ENCODE data around the gene DOK3. TPM values are rescaled to one million over a fixed set of nuclear protein-coding genes. Genes with fewer than 3 reads are reported as not detected.
A peak's percentile ranks its signal among the peaks of the same experiment; 100 is the strongest.

DOK3 gene
- total and polyA plus RNA-seq, 2 of the 13 experiments (the other 11 are each of a cell fraction or from before 2014, with no cell fraction given) = 1.4 to 1.5 TPM

DNA sequence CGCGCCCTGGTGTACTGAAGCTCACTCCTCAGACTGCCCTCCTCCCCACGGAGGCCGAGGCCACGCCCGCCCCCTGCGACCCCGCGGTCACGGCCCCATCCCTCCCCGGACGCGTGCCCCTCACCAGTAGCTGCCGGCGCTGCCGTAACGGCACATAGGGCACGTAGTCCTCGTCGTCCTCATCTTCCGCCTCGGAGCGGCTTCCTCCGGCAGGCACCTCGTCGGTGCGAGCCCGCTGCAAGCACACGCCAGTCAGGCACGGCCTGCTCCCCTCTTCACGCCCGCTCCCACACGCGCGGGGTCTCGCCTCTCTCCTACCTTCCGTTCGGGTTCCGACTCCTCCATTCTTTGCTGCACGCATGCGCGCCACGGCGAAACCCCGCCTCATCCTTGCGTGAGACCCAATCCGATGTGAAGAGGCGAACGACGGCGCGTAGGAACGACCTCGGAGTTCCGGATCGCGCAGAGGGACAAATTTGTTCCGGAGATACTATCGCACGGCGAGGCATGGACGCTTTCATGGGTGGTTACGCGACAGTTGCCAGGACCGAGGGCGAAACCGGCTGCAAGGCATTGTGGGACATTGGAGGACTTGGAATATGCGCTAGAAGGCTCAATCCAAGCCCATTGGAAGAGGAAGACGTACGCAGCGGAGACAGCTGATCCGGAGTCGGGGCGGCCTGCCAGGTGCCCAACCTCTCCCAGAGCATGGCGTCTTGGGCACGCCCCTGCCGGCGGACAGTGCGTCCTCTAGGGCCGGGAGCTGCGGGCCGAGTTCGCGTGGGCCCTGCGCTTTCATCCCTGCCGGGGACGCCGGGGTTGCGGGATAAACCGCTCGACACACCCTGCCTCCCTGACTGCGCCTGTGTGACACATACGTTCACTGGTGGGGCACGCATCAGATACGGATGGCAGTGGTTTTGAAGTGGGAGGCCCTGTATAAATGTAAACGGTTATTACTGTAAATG is 7.3 kb upstream of the DOK3 start, which contains the start of gene DDX41 (continued):
- TF ChIP-seq, protein P1, sequence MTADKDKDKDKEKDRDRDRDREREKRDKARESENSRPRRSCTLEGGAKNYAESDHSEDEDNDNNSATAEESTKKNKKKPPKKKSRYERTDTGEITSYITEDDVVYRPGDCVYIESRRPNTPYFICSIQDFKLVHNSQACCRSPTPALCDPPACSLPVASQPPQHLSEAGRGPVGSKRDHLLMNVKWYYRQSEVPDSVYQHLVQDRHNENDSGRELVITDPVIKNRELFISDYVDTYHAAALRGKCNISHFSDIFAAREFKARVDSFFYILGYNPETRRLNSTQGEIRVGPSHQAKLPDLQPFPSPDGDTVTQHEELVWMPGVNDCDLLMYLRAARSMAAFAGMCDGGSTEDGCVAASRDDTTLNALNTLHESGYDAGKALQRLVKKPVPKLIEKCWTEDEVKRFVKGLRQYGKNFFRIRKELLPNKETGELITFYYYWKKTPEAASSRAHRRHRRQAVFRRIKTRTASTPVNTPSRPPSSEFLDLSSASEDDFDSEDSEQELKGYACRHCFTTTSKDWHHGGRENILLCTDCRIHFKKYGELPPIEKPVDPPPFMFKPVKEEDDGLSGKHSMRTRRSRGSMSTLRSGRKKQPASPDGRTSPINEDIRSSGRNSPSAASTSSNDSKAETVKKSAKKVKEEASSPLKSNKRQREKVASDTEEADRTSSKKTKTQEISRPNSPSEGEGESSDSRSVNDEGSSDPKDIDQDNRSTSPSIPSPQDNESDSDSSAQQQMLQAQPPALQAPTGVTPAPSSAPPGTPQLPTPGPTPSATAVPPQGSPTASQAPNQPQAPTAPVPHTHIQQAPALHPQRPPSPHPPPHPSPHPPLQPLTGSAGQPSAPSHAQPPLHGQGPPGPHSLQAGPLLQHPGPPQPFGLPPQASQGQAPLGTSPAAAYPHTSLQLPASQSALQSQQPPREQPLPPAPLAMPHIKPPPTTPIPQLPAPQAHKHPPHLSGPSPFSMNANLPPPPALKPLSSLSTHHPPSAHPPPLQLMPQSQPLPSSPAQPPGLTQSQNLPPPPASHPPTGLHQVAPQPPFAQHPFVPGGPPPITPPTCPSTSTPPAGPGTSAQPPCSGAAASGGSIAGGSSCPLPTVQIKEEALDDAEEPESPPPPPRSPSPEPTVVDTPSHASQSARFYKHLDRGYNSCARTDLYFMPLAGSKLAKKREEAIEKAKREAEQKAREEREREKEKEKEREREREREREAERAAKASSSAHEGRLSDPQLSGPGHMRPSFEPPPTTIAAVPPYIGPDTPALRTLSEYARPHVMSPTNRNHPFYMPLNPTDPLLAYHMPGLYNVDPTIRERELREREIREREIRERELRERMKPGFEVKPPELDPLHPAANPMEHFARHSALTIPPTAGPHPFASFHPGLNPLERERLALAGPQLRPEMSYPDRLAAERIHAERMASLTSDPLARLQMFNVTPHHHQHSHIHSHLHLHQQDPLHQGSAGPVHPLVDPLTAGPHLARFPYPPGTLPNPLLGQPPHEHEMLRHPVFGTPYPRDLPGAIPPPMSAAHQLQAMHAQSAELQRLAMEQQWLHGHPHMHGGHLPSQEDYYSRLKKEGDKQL (CRISPR knock-in tag; IDR thresholded peaks at IDR 0.05; ENCODE audit: low read depth) = peak; percentile 54; the same call in 1 of the 2 replicates
- TF ChIP-seq, protein P2, sequence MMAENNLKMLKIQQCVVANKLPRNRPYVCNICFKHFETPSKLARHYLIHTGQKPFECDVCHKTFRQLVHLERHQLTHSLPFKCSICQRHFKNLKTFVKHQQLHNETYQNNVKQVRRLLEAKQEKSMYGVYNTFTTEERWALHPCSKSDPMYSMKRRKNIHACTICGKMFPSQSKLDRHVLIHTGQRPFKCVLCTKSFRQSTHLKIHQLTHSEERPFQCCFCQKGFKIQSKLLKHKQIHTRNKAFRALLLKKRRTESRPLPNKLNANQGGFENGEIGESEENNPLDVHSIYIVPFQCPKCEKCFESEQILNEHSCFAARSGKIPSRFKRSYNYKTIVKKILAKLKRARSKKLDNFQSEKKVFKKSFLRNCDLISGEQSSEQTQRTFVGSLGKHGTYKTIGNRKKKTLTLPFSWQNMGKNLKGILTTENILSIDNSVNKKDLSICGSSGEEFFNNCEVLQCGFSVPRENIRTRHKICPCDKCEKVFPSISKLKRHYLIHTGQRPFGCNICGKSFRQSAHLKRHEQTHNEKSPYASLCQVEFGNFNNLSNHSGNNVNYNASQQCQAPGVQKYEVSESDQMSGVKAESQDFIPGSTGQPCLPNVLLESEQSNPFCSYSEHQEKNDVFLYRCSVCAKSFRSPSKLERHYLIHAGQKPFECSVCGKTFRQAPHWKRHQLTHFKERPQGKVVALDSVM (CRISPR knock-in tag; IDR thresholded peaks at IDR 0.05) = peak; percentile 69
- no peak for TF ChIP-seq ZNF382 (CRISPR knock-in tag; IDR thresholded peaks at IDR 0.05; ENCODE audit: borderline replicate concordance)
- TF ChIP-seq, protein P3, sequence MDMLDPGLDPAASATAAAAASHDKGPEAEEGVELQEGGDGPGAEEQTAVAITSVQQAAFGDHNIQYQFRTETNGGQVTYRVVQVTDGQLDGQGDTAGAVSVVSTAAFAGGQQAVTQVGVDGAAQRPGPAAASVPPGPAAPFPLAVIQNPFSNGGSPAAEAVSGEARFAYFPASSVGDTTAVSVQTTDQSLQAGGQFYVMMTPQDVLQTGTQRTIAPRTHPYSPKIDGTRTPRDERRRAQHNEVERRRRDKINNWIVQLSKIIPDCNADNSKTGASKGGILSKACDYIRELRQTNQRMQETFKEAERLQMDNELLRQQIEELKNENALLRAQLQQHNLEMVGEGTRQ (IDR thresholded peaks at IDR 0.05; ENCODE audit: low read depth, low read length) = no peak
- TF ChIP-seq, protein P3 (CRISPR knock-in tag; IDR thresholded peaks at IDR 0.05; ENCODE audit: borderline replicate concordance) = no peak; the same call in 1 of the 2 replicates
- TF ChIP-seq MTF2 (CRISPR knock-in tag; IDR thresholded peaks at IDR 0.05; ENCODE audit: borderline replicate concordance) = no peak
- TF ChIP-seq, protein P4, sequence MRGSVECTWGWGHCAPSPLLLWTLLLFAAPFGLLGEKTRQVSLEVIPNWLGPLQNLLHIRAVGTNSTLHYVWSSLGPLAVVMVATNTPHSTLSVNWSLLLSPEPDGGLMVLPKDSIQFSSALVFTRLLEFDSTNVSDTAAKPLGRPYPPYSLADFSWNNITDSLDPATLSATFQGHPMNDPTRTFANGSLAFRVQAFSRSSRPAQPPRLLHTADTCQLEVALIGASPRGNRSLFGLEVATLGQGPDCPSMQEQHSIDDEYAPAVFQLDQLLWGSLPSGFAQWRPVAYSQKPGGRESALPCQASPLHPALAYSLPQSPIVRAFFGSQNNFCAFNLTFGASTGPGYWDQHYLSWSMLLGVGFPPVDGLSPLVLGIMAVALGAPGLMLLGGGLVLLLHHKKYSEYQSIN (CRISPR knock-in tag; IDR thresholded peaks at IDR 0.05; ENCODE audit: borderline replicate concordance) = no peak
- TF ChIP-seq, protein P5, sequence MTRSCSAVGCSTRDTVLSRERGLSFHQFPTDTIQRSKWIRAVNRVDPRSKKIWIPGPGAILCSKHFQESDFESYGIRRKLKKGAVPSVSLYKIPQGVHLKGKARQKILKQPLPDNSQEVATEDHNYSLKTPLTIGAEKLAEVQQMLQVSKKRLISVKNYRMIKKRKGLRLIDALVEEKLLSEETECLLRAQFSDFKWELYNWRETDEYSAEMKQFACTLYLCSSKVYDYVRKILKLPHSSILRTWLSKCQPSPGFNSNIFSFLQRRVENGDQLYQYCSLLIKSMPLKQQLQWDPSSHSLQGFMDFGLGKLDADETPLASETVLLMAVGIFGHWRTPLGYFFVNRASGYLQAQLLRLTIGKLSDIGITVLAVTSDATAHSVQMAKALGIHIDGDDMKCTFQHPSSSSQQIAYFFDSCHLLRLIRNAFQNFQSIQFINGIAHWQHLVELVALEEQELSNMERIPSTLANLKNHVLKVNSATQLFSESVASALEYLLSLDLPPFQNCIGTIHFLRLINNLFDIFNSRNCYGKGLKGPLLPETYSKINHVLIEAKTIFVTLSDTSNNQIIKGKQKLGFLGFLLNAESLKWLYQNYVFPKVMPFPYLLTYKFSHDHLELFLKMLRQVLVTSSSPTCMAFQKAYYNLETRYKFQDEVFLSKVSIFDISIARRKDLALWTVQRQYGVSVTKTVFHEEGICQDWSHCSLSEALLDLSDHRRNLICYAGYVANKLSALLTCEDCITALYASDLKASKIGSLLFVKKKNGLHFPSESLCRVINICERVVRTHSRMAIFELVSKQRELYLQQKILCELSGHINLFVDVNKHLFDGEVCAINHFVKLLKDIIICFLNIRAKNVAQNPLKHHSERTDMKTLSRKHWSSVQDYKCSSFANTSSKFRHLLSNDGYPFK (CRISPR knock-in tag; IDR thresholded peaks at IDR 0.05; ENCODE audit: borderline replicate concordance) = peak; percentile 99
- TF ChIP-seq SOX13 (IDR thresholded peaks at IDR 0.05) = no peak
- TF ChIP-seq SOX13 (CRISPR knock-in tag; conservative IDR thresholded peaks at IDR 0.05 in 1 of 2, IDR thresholded peaks at IDR 0.05 in 1 of 2) = peak in 1 of 2 experiments; percentile 56; a peak in 1 of 4 replicates
